Measurements from ENCODE around the gene UBE2Q1.

GRCh38 chr1:154548028-154548427, 10.4 kb downstream of the UBE2Q1 start:
- TF ChIP-seq CTCF (IDR thresholded peaks at IDR 0.05) (no peak), POLR2A (IDR thresholded peaks at IDR 0.05) (no peak)

All from testis (tissue), 2 donors.